GM21619 (cell line): ENCODE measurements around the gene MICALL2.

Source experiments
- ATAC-seq: cut with Tn5 transposase; IDR thresholded peaks from one replicate; pipeline ENCODE4 v1.9.1; 2021; ENCODE audit not compliant: unreplicated experiment

MICALL2 gene

DNA sequence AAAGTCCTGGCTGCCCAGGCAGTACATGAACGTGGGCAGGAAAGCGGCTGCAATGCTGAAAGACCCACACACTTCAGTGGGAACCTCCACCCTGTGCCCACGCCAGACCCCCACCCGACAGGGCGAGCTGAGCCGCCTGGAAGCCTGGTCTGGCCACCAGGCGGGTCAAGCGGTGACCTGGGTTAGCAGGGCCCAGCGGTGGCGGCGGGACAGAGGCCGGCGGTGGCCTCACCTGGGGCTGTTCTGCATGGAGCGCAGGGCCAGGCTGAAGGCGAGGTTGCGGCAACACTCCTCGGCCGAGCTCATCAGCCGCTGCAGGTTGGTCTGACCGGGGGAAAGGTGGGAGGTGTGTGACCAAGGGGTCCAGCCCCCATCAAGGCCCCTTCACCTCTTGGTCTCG lies 11.6 kb upstream of the MICALL2 start:
- no peak for ATAC-seq

DNA sequence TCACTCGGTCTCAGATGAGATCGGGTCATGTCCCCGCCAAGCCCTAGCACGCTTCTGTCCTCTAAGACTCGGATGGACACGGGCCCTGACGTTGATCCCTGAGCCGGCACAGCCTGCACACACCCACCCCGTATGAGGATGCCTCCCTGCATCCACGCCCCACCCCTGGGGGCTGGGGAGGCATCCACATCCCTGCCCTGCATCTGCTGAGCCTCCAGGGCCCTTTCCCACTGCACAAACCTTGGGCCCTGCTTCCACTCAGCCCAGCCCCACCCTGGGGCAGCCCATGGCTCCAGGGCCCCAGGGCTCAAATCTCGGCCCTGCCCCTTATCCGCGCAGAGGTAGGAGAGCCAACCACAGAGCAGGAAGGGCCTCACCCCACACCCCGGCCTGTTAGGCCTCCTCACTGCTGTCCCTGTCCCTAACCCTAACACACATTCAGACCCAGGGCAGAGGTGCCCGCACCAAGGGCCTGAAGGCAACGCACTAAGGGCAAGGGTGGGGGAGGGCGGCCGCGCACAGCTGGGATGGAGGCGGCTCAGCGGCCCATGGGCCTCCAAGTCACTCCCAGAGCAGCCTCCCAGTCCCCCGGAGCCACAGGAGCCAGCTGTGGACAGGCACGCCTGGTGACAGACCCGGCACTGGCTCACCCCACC lies 9.5 kb upstream of the MICALL2 start:
- ATAC-seq = no peak

DNA sequence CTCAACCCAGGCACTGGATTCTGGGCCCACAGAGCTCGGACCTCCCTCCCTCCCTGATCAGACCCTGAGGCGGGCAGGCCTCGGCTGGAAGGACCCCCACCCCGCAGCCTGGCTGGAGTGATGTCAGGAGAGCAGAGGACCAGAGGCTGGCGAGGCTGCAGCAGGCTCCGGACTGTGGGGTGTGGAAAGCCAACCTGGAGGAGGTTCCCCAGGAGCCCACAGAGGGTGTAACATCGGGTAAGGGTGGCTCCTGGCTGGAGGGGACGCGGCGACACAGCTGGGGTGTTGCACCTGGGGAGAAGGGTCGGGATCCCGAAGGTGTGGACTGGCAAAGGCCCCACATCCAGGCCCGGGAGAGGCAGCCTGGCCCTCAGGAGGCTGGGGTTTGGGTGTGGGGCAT lies 8.9 kb upstream of the MICALL2 start:
- ATAC-seq = no peak

- ATAC-seq = no peak
Observed at GRCh38 chr7:1466524-1467271, 7.4 kb upstream of the MICALL2 start.

DNA sequence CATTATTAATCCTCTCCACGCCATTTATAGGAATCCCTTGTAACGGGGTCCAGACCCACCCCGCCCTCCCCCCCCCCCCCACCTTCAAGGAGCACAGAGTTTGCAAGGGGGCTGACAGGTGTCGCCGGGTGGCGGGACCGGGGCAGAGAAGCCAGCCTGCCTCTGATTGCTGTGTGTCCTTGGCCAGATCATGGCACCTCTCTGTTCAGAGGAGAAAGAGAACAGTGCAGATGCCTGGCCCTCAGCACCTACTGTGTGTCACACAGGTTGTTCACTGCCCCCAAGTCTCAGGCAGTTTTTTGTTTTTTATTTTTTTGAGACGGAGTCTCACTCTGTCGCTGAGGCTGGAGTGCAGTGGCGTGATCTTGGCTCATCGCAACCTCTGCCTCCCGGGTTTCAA lies 5.4 kb upstream of the MICALL2 start:
- ATAC-seq = no peak

GRCh38 chr7:1463676-1464223 lies 4.5 kb upstream of the MICALL2 start:
- ATAC-seq = no peak

DNA sequence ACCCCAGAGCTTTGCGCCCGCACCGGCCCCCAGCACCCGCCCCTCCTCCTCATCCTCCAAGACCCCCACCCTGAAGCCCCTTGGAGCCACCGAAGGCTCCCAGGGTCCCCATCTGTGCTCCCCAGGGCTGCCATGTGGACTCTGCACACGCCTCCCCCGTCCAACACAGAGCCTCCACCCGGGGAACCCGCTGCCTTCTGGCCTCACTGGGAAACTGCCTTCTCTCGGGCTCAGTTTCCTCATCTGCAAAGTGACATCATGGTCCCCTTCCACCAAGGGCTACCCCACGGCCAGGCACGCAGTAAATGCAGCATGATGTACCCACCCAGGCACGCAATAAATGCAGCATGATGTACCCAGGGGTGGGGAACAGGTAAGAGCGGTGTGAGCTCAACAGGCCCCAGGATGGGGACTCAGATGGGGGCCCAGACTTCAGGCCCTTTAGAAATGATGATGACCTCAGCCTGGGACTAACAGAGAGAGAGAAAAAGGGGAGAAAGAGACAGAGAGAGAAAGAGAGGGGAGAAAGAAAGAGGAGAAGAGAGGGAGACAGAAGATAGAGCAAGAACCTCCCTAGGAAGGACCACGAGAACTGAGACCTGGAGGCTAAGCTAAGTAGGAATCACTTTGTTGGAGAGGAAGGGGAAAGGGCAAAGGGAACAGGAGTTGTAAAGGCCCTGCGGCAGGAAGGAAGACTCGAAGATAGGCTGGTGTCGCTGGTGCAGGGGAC lies 2.5 kb upstream of the MICALL2 start:
- no peak for ATAC-seq

DNA sequence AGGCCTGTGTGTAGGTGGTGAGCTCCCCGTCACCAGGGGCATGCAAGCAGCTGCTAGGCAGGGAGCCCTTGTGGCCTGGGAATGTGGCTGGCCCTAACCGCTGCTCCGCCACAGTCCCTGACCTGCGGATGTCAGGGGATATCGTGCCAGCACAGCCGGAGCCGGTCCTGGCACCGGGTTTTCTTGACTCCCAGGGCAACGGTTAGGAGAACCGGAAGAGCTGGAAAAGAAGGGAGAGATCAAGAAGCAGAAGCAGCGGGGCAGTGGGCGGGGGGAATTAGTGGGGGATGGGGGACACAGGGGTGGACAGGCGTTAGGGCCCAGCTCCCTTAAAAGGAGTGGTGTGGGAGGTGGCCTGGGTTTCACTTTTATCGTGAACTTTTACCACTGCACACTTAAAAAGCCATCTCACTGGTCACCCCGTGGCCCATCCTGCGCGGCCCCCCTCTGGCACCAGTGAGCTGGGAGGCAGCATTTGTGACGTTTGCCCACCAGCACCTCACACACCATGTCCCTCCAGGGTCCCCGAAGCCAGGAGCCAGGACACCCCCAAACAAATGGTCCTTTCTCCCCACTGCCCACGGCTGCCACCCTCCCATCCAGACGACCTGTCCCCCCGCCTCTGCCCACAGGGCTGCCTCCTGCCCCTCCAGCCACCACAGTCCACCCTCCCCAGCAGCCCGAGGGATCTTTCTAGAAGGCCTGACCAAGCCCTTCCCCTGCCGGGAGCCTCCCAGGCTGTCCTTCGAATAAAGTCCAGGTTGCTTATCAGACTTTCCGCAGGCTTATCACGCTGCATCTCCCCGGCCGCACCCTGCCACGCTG lies 1.8 kb upstream of the MICALL2 start:
- no peak for ATAC-seq

DNA sequence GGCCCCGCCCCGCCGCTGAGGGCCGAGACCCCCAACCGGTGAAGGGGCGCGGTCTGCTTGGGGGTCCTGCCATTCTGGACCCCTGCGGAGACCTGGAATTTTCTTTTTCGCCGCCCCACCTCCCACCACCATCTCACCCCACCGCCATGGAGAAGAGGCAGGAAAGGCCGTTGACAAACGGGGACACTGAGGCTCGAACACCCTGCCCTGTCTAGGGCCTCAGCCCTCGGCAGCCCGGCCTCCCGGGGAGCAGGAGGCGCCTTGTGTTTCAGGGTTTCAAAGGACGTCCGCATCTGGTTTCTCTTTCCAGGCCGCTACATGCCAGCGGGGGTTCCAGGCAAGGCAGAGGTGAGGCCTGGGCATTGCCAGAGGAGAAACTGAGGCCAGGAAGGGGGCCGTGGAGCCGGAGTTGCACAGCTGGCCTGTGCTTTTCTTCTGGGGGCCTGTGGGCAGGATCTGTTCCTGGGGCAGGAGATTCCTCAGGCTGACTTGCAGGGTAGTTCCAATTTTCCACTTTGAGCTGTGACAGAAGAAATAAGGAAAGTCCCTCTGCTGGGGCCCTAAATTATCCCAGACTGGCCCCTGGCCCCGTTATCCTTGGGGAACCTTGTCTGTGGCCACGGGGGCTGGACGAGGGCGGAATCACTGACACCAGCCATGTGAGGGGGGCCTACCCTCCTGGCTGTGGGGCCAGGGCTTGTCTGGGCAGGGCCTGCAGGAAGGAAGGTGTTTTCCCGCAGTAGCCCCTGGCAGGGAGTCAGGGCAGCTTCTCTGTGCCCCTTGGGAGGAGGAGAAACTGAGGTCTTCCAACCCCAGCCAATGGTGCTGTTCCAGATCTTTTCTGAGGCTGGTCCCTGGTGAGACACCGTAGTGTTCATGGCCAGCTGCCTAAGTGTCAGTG lies 900 bp upstream of the MICALL2 start:
- ATAC-seq = no peak

DNA sequence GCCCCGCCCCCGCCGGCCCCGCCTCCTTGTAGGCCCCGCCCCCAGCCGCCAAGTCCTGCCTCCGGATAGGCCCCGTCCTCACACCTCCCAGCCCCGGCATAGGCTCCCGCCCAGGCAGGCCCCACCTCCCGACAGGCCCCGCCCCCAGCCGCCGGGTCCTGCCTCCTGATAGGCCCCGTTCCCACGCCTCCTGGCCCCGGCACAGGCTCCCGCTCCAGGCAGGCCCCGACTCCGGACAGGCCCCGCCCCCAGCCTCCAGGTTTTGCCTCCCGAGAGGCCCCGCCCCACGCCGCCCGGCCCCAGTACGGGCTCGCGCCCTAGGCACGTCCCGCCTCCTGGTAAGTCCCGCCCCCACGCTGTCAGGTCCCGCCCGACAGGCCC lies 232 bp upstream of the MICALL2 start:
- peak; percentile 96 for ATAC-seq

DNA sequence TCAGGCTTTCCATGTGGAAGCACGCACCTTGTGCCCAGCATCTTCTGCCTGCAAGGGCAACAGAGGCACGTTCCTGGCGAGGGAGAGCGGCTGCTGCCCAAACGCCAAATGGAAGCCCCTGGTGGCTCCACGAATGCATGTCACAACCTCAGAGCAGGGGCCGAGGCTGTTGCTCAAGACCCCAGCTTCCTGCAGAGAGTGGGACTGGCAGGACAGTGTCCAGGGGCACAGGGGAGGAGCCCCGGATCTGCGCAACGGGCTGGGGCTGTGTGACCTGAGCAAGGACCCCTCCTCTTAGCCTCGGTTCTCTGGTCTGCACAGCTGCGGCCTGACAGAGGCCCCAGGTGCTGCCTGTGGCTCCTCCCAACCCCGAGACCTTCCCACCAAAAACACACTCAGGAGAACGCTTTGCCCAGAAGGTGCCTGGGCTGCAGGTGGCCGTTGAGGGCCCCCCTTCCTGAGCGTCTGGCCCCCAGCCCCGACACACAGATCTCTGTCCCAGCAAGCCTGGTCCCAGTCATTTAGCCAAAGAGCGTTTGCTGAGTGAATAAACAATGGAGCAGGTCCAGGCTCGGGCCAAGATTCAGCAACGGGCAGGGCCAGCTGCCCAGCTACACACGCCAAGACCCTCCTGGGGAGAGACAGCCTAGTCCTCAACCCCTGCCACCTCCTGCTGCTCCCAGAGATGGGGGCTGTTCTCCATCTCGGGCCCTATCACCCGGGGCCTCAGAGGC lies 1.2 kb downstream of the MICALL2 start:
- no peak for ATAC-seq

GRCh38 chr7:1457059-1457948 lies 2.0 kb downstream of the MICALL2 start:
- ATAC-seq = no peak

- no peak for ATAC-seq
Observed at GRCh38 chr7:1455955-1456354, 3.3 kb downstream of the MICALL2 start.

- no peak for ATAC-seq
Observed at GRCh38 chr7:1455241-1455939, 3.9 kb downstream of the MICALL2 start.

DNA sequence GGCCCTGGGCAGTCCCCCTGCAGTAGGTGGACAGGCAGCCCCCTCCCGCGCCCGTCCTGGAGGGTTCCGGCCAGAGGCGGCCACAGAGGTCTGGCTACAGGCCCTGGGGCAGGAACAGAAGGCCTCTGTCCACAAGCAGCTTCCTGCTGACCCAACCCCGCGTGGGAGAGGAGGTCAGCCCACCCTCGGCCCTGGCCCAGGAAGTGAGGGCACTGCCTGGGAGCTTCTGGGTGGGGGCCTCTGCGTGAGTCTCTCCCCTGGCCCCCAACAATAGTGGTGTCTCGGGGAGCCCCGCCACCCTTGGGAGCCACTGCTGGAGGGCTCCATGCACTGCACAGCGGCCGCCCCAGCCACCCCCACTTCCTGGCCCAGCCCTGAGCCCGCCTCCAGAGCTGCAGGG lies 4.7 kb downstream of the MICALL2 start:
- no peak for ATAC-seq

DNA sequence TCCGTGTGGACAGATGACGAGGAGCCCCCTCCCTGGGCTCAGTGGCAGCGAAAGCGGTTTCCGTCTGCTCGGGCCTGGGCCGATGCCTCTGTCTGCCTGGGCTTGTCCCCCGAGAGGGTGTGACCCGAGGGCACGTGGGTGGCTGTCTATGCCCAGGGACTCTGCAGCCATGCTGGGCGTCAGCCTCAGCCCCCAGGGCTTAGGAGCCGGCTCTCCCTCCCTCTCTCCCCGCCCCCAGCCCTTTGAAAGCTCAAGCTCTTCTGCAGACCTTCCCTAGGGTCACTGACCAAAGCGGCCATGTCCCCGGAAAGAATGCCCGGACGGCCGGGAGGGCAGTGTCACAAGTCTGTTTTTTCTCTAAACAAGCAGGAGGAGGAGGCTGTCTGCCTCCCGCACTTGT lies 7.1 kb downstream of the MICALL2 start:
- ATAC-seq = no peak

GRCh38 chr7:1450987-1451386 lies 8.3 kb downstream of the MICALL2 start:
- ATAC-seq = no peak

- no peak for ATAC-seq
Observed at GRCh38 chr7:1450431-1450830, 8.8 kb downstream of the MICALL2 start.
